NT2/D1 (cell line): ENCODE results near the gene PDE4B.

Source experiments
- SUZ12 ChIP-seq: IDR thresholded peaks from 2 replicates; pipeline ENCODE4 v1.6.1; 2011; ENCODE audit not compliant: insufficient read length, insufficient read depth; ENCODE audit errors: extremely low read depth
- YY1 ChIP-seq: IDR thresholded peaks from 2 replicates; pipeline ENCODE4 v1.6.1; 2011; ENCODE audit not compliant: insufficient read length, insufficient read depth
- ZNF274 ChIP-seq: IDR thresholded peaks from 2 replicates; pipeline ENCODE4 v1.6.1; 2011; ENCODE audit warnings: mild to moderate bottlenecking, low read depth, low read length

GRCh38 chr1:66292944-66293343 is 500.2 kb downstream of the PDE4B start:
- no peak for TF ChIP-seq SUZ12
- no peak for TF ChIP-seq ZNF274
- TF ChIP-seq YY1, result no peak
